Stimulated activated naive CD8-positive, alpha-beta T cell treated with anti-CD3 and anti-CD28 coated beads, Interleukin-15, Interleukin-2, amounts not matched to agents 100 U/mL and 50 U/mL, for 24 hours (primary cell): ENCODE data around the gene MST1.
"Not testable (repeated sequence)": the region's sequence is repeated elsewhere in the genome, so short reads cannot be mapped to it uniquely, and the experiment has no call there.

Experiments
- ATAC-seq: fragments of 150-1000 bp; cut with Tn5 transposase; one replicate; pipeline ENCODE4 v1.10.0; 2021
- DNase-seq: peaks from one replicate; pipeline ENCODE4 v3.0.0; 2021

The MST1 gene

GRCh38 chr3:49700453-49701128, 11.3 kb upstream of the MST1 start:
- no peak for DNase-seq
- ATAC-seq, result no peak

- DNase-seq (no peak), ATAC-seq (no peak)
Observed at GRCh38 chr3:49700014-49700413, 10.7 kb upstream of the MST1 start.

DNA sequence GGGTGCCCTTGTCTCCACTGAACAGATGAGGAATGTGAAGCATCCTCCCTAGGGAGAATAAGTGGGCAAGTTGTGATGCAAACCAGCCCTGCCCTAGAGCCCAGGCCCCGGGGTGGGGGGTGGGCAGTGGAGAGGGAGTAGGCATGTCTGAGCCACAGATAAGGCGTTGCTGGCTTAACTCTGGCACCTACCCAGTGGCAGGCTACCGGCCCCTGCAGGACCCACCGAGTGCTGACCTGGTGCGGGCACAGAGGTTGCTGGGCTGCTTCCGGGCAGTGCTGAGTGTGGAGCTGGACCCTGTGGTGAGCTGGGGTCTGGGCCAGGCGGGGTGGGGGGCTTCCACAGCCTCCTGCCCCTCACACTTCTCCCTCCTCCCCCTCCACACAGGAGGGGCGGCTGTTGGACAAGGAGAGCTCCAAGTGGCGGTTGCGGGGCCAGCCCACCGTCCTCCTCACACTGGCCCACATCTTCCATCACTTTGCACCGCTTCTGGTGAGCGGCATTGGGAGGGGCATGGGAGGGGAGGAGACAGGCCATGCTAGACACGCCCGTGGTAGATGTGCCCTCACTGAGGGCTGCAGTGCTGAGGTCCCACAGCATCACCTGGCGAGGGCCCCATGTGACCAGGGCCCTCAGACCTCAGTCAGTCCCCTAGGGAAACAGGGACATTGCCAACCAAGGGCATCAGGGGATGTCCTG, 10.2 kb upstream of the MST1 start:
- no peak for DNase-seq

DNA sequence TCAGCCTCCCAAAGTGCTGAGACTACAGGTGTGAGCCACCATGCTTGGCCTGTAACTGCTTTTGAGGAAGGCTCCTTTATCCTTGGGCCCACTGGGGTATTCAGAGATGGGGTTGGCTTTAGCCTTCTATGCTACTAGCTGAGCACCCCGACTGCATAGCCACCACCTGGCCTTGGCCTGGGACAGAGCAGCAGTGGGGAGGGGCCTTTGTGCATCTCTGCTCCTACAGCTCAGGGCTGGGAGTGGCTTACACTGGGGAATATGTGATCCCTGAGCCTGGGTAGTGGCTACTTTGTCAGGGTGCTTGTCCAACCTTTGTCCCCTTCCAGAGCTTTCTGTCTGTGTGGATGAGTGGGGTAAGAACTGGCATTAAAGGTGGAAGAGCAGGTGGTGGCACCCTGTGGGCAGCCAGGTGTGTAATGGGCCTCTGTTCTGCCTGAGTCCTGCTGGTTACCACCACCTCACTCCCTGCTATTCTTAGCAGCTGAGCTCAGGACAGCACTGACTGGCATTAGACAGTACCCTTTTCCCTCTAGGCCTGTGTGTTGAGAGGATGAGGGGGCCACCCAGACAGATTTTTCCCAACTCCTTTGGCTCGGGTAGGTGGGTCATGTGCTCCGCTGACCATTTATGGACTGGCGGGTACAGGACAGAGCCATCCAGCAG, 6.2 kb upstream of the MST1 start:
- not testable (repeated sequence) for ATAC-seq, DNase-seq

More for the DNA sequence above, 10.2 kb upstream of the MST1 start:
- ATAC-seq, result no peak

GRCh38 chr3:49694409-49695070, 5.3 kb upstream of the MST1 start:
- DNase-seq, ATAC-seq: not testable (repeated sequence)

GRCh38 chr3:49691481-49691880, 2.2 kb upstream of the MST1 start:
- ATAC-seq, DNase-seq: not testable (repeated sequence)

DNA sequence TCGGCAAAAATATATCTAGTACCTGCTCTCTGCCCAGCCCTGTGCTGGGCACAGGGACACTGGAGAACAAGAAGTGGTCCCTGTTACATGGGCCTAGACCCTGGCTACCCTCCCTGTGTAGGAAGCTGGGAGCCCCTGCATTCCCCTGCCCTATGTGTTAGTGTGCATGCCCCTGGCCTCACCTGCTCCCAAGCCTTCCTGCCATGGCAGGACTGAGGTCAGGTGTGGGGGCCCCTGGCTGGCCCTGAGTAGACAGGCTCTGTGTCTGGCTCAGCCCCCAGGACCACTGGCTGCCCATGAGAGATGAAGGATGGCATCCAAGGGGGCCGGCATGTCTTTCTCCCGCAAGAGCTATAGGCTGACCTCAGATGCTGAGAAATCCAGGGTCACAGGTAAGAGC, 1.6 kb upstream of the MST1 start:
- ATAC-seq, result not testable (repeated sequence)

DNA sequence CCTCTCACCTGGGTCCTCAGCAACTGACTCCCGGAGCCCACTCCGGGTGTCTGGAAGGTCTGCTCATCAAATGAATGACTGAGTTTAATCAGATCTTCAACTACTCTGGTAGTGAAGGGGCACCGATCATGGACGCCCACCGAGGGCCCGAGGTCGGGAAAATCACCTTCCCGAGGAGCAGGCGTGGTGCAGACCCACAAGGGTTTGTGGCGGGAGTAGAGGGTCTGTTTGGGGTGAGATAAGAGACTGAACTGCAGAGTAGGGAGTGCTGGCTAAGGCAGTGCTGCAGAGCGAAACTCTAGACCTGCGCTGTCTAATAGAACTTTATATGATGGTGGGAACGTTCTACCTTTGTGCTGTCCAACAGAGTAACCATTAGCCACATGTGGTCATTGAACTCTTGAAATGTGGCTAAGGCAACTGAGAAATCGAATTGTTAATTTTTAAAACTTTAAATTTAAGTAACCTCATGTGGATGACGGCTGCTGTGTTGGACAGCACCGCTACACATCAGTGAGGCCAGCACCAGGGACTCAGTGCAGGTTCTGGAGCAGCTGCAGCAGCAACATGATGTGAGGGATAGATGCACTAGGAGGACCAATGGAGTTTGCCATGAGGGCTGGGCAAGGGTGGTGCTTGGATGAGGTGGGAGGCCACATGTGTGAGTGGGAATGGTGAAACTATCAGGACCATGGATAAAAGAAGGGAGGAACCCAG, 792 bp upstream of the MST1 start:
- ATAC-seq, DNase-seq: not testable (repeated sequence)

More for the DNA sequence above, 1.6 kb upstream of the MST1 start:
- not testable (repeated sequence) for DNase-seq

GRCh38 chr3:49688338-49689045, 782 bp downstream of the MST1 start:
- not testable (repeated sequence) for DNase-seq, ATAC-seq

GRCh38 chr3:49687424-49687795, 1.9 kb downstream of the MST1 start:
- not testable (repeated sequence) for DNase-seq, ATAC-seq

- ATAC-seq, result peak; percentile 34
- peak; percentile 65 for DNase-seq
Observed at GRCh38 chr3:49686769-49687423, 2.4 kb downstream of the MST1 start.

- ATAC-seq, result peak; percentile 9
- DNase-seq, result peak; percentile 44
Observed at GRCh38 chr3:49686346-49686745, 2.9 kb downstream of the MST1 start.

- not testable (repeated sequence) for ATAC-seq, DNase-seq
Observed at GRCh38 chr3:49685846-49686245, 3.4 kb downstream of the MST1 start.

- not testable (repeated sequence) for ATAC-seq, DNase-seq
Observed at GRCh38 chr3:49685103-49685502, 4.2 kb downstream of the MST1 start.

- not testable (repeated sequence) for ATAC-seq
Observed at GRCh38 chr3:49684453-49684852, 4.8 kb downstream of the MST1 start.

DNA sequence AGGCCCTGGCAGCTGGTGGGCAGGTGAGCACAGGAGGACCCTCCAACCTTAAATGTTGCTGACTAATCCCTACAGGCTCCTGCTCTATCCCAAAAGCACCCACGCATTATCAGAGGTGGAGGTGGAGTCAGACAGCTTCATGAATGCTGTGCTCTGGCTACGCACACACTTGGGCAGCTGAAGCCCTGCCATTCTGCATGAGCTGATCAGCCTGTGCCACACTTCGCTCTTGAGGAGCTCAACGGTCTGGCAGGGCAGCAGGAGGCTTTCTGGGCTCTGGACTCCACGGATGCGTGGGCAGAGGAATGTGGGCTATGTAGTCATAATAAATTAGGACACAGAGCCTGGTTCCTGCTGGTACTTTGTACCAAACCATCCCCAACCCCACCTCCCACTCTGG, 6.1 kb downstream of the MST1 start:
- DNase-seq, result no peak
- ATAC-seq, result no peak

More at GRCh38 chr3:49684453-49684852, 4.8 kb downstream of the MST1 start:
- not testable (repeated sequence) for DNase-seq

DNA sequence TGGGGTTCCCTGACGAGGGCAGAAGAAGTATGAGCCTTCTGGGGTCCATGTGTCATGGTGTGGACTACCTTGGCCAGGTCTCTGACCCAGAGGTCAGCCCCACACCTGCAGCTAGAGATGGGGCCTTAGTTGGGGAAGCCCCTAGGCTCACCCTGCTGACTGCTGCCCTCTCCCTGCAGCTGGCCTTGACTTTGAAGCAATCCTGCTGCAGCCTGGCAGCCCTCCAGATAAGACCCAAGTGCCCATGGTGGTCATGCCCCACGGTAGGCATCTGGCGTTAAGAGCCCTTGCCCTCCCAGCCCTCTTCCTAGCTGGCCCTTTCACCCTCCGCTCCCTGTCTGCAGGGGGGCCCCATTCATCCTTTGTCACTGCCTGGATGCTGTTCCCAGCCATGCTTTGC, 7.7 kb downstream of the MST1 start:
- ATAC-seq (no peak), DNase-seq (no peak)

DNA sequence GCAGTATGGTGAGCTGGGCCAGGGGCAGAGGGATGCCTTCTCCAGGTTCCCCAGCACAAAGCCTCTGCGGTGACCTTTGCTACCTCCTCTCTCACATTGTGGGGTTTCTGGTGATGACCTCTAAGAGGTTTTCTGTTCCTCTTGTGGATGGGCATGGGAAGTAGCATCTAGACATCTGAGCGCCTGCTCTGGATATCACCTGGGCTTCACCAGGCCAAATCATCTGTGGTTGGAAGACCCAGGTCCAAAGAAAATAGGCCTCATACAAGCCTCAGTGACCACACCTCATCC, 8.1 kb downstream of the MST1 start:
- DNase-seq (no peak), ATAC-seq (no peak)

DNA sequence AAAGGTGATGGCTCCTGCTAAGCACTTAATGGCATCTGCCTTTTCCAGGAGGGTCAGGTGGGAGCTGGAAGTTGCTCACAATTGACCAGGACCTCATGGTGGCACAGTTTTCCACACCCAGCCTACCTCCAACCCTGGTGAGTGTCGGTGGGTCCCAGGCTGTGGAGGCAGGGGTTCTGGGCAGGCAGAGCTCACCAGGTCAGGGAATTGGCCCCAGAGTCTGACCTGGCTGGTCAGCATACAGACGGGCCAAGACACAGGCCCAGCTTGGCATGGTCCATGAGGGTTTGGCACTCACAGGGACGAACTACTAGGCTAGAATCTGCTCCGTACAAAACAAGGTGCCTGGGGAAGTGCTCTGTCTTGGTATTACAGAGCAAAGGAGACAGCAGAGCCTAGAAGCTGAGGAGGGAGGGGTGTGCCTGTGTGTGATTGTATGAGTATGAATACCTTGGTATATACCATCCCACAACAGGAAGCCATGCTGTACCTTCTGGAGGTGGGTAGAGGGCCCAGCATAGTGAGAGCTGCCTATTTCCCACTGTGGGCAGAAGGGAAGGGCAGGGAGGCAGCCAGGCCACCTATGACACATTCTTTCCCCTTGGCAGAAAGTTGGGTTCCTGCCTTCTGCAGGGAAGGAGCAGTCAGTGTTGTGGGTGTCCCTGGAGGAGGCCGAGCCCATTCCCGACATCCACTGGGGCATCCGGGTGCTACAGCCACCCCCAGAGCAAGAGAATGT, 8.6 kb downstream of the MST1 start:
- DNase-seq, result no peak
- no peak for ATAC-seq

GRCh38 chr3:49675912-49676311, 13.4 kb downstream of the MST1 start:
- DNase-seq, result no peak
- ATAC-seq, result no peak
